Activated naive CD4-positive, alpha-beta T cell treated with anti-CD3 and anti-CD28 coated beads, Interleukin-2, amount 10 ng/mL, durations not matched to agents 7 days and 5 days (primary cell): ENCODE measurements around the gene KCNJ18.
"Not testable (repeated sequence)": the region's sequence is repeated elsewhere in the genome, so short reads cannot be mapped to it uniquely, and the experiment has no call there.

Experiments used
- CTCF ChIA-PET: fragments of 350-600 bp; sonication (Branson Sonifier 250); formaldehyde crosslinking; loops from one replicate; lab custom pipeline; 2021; ENCODE audit warnings: antibody characterized with exemption; lab: Charles Lee
- DNase-seq: peaks from one replicate; pipeline ENCODE4 v3.0.0-alpha.2; 2020
- H3K27ac Mint-ChIP-seq: one replicate; pipeline ENCODE4 v1.8.0; 2021; ENCODE audit warnings: mild to moderate bottlenecking, moderate library complexity, mixed read lengths
- H3K27me3 Mint-ChIP-seq: one replicate; pipeline ENCODE4 v1.8.0; 2021; ENCODE audit warnings: mild to moderate bottlenecking, mixed read lengths
- H3K36me3 Mint-ChIP-seq: one replicate; pipeline ENCODE4 v1.8.0; 2021; ENCODE audit warnings: mixed read lengths
- H3K4me1 Mint-ChIP-seq: one replicate; pipeline ENCODE4 v1.8.0; 2021; ENCODE audit warnings: mixed read lengths
- H3K4me3 Mint-ChIP-seq: one replicate; pipeline ENCODE4 v1.8.0; 2021; ENCODE audit warnings: mild to moderate bottlenecking, moderate library complexity, mixed read lengths
- H3K9me3 Mint-ChIP-seq: one replicate; pipeline ENCODE4 v1.8.0; 2021; ENCODE audit warnings: mixed read lengths

KCNJ18 gene

DNA sequence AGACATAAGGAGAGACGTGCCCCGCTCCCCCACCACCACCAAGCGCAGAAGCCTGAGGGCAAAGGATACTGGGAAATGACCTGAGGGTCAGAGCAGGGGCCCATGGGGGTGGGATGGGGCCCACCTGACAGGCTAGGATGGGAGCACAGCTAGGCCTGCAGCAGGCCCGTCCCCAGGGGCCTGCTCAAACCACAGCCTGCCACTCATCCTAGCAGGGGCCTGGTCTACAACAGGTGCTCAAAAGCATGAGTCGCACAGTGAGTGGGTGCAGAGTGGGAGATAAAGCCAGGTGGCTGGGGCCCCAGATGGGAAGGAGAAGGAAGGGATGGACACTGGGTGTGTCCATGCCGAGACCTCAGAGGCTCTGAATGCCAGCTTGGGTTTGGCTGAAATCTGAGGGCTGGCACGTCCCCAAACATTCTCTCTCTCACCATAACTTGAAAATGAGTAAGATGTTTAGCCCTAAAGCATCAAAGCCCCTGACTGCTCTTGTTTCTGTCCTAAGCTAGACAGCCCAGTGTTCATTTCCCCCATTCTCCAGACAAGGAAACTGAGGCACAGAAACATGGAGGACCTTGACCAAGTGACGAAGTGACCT, 46.7 kb downstream of the KCNJ18 start:
- H3K4me1 Mint-ChIP-seq = not testable (repeated sequence)

DNA sequence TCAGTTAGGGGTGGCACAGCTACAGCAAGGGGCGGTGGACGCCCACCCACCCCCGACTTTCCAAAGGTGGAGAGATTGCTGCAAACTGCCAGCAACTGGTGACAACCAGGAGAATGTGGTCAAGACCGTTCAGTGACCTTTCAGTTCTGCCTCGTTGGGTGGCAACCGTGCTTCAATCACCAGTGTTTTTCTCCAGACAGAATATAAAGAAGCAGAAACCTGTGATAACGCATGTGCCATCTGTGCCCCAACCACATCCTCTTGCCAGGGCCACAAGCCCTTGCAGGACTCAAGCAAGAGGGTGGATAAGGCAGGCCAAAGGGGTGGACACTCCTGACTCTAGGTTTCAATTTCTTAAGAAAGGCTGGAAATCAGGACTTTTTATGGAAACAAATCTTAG, 47.2 kb downstream of the KCNJ18 start:
- H3K9me3 Mint-ChIP-seq, H3K4me3 Mint-ChIP-seq, H3K36me3 Mint-ChIP-seq, DNase-seq, CTCF ChIA-PET, H3K4me1 Mint-ChIP-seq, H3K27me3 Mint-ChIP-seq, H3K27ac Mint-ChIP-seq: not testable (repeated sequence)

More for the DNA sequence above, 46.7 kb downstream of the KCNJ18 start:
- H3K9me3 Mint-ChIP-seq, H3K27me3 Mint-ChIP-seq, H3K4me3 Mint-ChIP-seq, CTCF ChIA-PET, H3K36me3 Mint-ChIP-seq, DNase-seq, H3K27ac Mint-ChIP-seq: not testable (repeated sequence)

DNA sequence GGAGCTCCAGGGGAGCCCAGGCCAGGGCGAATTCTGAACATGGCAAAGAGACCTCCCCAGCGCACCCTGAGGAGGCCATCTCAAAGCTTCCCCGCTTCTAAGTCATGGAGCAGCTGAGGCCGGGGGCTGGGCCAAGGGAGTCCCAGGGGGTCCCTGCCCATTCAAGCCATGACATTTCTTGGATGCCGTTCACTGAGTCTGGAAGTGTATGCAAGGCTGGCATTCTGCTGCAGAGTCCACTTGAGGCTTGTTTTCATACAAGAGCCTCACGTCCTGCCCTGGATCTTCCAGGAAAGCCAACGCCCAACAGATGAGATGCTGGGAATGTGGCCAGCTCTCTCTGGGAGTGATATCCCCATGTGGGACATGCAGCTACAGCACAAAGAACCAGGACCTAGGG, 48.5 kb downstream of the KCNJ18 start:
- not testable (repeated sequence) for H3K9me3 Mint-ChIP-seq

DNA sequence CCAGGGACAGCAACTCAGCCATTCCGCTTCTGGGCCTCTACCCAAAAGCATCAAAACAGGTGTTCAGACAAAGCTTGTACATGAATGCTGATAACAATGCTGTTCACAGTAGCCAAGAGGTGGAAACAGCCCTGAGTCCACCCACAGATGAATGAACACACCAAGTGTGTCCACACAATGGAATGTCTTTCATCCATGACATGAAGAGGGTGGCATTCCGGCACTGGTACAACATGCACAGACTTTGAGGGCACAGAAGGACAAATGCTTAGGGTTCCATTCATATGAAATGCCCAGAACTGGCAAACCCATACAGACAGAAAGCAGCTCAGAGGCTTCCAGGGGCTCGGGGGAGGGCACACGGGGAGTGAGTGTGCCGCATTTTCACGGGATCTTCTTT, 49.2 kb downstream of the KCNJ18 start:
- H3K4me1 Mint-ChIP-seq, DNase-seq, H3K36me3 Mint-ChIP-seq, H3K4me3 Mint-ChIP-seq, H3K27me3 Mint-ChIP-seq, H3K9me3 Mint-ChIP-seq, H3K27ac Mint-ChIP-seq, CTCF ChIA-PET: not testable (repeated sequence)

More for the DNA sequence above, 48.5 kb downstream of the KCNJ18 start:
- H3K36me3 Mint-ChIP-seq, H3K27ac Mint-ChIP-seq, H3K27me3 Mint-ChIP-seq, H3K4me3 Mint-ChIP-seq, H3K4me1 Mint-ChIP-seq, CTCF ChIA-PET, DNase-seq: not testable (repeated sequence)

DNA sequence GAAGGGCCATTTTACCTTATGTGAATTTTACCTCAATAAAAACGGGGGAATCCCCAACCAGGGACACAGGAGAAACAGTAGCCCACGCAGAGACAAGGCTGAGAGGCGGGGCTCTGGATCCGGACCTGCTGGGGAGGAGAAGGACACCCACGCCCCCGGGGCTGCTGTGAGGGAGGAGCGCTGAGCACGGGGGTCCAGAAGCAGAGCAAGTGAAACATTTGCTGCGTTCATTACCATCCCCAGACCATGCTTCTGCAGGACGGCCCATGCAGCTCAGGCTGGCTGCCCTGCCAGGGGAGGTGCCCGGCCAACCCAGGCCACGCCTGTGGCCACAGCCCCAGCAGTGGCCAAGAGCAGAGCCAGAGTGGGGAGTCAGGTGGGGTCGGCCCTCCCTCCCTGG, 50.0 kb downstream of the KCNJ18 start:
- CTCF ChIA-PET = no interaction called here
- Mint-ChIP-seq H3K4me1 (no peaks in the 10 kb centered on the region), H3K9me3 (peaks cover 5% of the 10 kb centered on the region), H3K27me3 (no peaks in the 10 kb centered on the region), H3K36me3 (no peaks in the 10 kb centered on the region), H3K27ac (no peak overlapping the region), H3K4me3 (no peak overlapping the region)
- no peak for DNase-seq

DNA sequence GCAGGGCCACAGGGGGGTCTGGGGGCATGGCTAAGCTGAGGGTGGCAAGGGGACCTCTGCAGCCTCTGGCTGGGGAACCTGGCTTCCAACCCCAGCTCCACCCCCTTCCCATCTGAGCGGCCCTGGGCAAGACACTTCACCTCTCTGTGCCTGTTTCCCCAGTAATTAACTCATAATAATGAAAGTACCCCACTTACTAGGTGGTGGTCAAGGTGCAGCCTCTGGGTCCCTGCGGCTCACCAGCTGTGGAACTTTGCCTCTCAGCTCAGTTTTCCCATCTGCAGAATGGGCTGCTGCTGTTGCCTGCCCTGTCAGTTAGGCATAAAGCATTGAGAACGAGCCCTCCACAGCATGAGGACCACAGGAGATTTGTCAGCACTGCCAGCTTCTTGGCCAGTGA, 51.8 kb downstream of the KCNJ18 start:
- H3K4me1 Mint-ChIP-seq, H3K27me3 Mint-ChIP-seq, H3K4me3 Mint-ChIP-seq: not testable (repeated sequence)

DNA sequence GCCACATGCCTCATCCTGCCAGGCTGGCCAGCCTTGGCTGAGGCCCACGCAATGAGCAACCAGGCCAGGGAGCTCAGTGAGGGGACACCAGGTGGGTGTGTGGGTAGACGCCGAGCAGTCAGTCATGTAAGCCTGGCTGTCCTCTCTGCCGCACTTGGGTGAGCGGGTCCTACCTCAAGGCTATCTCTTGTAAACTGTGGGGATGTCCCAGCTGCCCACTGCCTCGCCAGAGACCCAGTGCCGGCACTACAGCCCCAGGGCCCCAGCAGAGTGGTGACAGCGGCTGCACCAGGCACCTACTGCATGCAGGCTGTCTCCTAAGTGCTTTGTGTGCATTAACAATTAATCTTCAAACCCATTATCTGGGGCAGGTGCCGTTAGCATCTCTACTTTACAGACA, 52.3 kb downstream of the KCNJ18 start:
- H3K27me3 Mint-ChIP-seq, H3K36me3 Mint-ChIP-seq, H3K4me3 Mint-ChIP-seq, H3K27ac Mint-ChIP-seq, H3K4me1 Mint-ChIP-seq, DNase-seq, H3K9me3 Mint-ChIP-seq, CTCF ChIA-PET: not testable (repeated sequence)

More for the DNA sequence above, 51.8 kb downstream of the KCNJ18 start:
- H3K36me3 Mint-ChIP-seq, H3K9me3 Mint-ChIP-seq, CTCF ChIA-PET, DNase-seq, H3K27ac Mint-ChIP-seq: not testable (repeated sequence)

DNA sequence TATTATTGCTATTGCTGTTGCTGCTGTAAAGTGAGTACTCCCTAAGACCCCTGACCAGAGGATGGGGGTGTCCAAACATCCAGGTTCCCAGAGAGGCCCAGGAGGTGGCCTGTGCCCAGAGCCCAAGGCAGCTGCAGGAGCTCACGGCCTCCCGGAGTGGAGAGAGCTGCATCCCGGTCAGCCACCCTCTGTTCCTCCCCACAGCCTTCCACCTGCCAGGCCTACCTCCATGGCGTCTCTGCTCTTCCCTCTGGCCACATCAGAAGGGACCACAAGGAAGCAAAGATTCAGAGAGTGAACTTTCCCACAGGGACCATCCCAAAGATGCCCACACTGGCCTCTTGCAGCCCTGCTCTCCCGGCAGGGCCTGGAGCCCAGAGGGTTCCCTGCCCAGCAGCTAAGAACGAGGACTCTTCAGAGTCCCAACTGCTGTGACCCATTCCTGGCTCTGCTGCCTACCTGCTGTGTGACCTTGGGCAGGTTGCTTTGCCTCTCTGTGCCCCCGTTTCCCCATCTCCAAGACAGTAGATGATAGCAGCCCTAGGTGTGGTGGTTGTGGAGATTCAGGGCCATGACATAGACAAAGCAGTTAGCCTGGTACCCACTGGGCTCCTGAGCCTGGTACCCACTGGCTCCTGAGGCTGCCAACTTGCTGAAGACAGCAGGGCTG, 53.2 kb downstream of the KCNJ18 start:
- H3K27ac Mint-ChIP-seq, CTCF ChIA-PET, H3K4me1 Mint-ChIP-seq, H3K36me3 Mint-ChIP-seq, H3K27me3 Mint-ChIP-seq, H3K9me3 Mint-ChIP-seq, H3K4me3 Mint-ChIP-seq, DNase-seq: not testable (repeated sequence)

DNA sequence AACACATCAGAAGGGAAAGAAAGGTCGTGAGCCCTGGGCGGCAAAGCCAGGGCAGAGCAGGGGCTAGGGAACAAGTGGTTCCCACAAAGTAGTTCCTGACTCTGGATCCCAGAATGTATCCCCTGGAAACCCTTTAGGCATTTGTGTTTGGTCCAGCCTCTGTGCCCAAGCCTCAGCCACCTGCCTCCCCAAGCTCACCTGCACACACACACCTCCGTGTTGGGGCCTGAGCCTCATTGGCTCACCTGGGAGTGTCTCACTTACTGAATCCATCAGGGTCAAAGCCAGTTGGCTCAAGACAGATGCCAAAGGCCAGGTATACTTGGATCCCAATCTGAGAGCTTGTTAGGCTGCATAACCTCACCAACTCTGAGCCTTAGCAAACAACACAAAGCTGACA, 54.1 kb downstream of the KCNJ18 start:
- H3K4me3 Mint-ChIP-seq, CTCF ChIA-PET, H3K27me3 Mint-ChIP-seq, H3K27ac Mint-ChIP-seq, H3K36me3 Mint-ChIP-seq, DNase-seq, H3K4me1 Mint-ChIP-seq: not testable (repeated sequence)
- peaks cover 12% of the 10 kb centered on the region for H3K9me3 Mint-ChIP-seq

DNA sequence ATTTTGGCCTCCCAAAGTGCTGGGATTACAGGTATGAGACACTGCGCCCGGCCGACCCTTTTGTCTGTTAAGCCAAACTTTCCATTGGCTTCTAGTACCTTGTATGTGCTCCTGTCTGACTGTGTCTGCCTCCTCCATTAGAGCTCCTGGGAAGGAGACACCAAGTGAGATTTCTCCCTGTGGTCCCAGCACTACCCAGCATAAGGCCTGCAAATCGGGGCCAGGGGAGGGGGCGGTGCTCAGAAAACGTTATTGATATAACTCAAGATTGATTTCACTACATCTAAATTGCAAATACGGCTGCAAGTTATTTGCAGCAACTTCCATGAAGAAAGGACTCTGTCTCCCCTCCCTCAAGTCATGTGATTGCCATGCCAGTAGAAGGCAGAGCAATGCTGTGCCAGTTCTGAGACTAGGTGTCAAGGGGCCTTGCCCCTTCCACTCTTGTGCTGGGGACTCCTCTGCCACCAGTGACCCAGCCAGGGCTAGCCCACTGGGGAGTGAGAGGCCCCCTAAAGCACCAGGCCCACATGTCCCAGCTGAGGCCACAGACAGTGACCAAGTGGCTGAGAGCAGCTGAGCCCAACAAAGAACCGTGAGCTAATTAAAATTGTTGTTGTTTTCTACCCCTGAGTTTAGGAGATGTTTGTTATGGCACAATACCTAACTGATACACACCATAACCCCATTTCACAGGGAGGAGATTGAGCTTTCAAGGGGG, 55.0 kb downstream of the KCNJ18 start:
- H3K36me3 Mint-ChIP-seq, H3K27me3 Mint-ChIP-seq, DNase-seq, H3K27ac Mint-ChIP-seq, CTCF ChIA-PET, H3K4me3 Mint-ChIP-seq, H3K4me1 Mint-ChIP-seq: not testable (repeated sequence)
- H3K9me3 Mint-ChIP-seq = peaks cover 12% of the 10 kb centered on the region

DNA sequence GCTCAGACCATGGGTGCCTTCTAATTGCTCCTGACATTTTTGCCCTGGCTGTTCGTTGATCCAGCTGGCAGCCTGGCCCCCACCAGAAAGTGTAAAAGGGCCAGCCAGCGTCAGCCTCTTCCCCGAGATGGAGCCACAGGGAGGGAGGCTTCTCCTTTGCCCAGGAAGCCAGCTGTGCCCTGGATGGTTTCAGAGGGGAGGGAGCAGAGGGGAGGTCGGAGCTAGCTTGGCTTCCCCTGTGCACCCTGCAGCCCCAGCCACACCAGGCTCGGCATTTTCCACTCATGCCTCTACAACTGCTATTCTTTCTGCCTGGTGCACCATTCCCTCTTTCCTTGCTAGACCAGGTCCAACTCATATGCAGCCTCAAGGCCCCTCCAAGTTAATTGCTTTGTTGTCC, 56.4 kb downstream of the KCNJ18 start:
- DNase-seq, CTCF ChIA-PET, H3K4me3 Mint-ChIP-seq, H3K36me3 Mint-ChIP-seq, H3K27ac Mint-ChIP-seq, H3K4me1 Mint-ChIP-seq, H3K27me3 Mint-ChIP-seq: not testable (repeated sequence)
- peaks cover 12% of the 10 kb centered on the region for H3K9me3 Mint-ChIP-seq

DNA sequence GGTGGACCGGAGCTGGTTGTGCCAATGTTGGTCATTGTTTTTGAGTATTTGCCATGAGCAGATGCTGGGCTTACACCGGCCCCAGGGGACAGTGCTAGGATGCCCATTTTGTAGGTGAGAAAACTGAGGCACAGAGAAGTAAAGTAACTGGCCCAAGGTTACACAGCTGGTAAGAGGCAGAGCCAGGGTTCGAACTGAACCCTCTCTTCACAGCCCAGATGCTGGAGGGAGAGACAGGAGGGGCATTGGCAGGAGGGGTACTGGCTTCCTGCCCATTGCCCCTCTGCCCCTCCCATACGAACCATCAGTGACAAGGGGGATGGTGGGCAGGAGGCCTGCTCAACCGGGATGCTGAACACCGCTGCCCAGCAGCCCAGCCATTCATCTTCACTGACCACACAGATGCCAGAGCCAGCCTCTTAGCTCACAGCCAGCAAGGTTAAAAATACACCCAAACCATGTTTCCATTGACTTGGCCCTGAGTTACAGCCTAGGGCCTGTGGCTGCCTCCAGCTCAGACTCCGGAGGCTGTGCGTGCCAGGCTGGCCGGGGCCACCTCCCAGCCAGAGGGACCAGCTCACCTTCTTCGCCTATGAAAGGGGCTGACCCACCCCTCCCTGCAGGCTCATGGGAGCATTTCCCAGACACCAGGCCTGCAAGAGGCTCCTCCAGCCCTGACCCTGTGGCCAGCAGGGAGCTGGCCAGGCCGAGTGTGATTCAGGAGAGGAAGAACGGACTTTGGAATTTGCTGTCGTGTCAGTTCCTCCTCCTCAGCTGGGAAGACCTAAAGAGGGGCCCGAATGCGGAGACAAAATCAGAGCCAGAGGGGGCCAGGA, 57.6 kb downstream of the KCNJ18 start:
- H3K4me3 Mint-ChIP-seq, H3K27ac Mint-ChIP-seq, CTCF ChIA-PET, DNase-seq, H3K4me1 Mint-ChIP-seq, H3K27me3 Mint-ChIP-seq, H3K36me3 Mint-ChIP-seq: not testable (repeated sequence)
- peaks cover 12% of the 10 kb centered on the region for H3K9me3 Mint-ChIP-seq

DNA sequence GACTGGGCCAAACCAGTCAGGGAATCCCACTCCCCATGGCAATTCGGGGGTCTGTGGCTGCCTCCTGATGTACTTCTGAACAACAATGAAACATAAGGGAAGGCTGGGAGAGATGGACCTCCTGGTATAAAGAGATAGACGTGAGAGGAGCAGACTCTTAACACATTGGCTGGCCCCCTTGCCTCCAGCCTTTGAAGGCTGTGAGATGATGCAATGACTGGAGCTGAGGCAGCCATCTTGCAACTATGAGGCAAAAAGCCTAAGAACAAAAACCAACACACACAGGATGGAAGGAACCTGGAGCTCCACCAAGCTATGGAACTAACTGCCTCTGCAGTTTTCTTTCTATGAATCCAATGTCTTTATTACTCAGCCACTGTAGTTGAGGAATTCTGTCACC, 58.8 kb downstream of the KCNJ18 start:
- H3K4me3 Mint-ChIP-seq, H3K36me3 Mint-ChIP-seq, H3K27me3 Mint-ChIP-seq, H3K27ac Mint-ChIP-seq, H3K4me1 Mint-ChIP-seq, CTCF ChIA-PET, DNase-seq: not testable (repeated sequence)
- peaks cover 12% of the 10 kb centered on the region for H3K9me3 Mint-ChIP-seq
